Activated naive CD4-positive, alpha-beta T cell treated with Interleukin-2 at 50 U/mL for 16 hours (primary cell): ENCODE results near the gene GAK.
"Not testable (repeated sequence)": the region's sequence is repeated elsewhere in the genome, so short reads cannot be mapped to it uniquely, and the experiment has no call there.

ENCODE experiments used
- DNase-seq: peaks from one replicate; pipeline ENCODE4 v3.0.0-alpha.2; 2020

Gene GAK

GRCh38 chr4:925171-925570 lies 6.9 kb downstream of the GAK start:
- no peak for DNase-seq

DNA sequence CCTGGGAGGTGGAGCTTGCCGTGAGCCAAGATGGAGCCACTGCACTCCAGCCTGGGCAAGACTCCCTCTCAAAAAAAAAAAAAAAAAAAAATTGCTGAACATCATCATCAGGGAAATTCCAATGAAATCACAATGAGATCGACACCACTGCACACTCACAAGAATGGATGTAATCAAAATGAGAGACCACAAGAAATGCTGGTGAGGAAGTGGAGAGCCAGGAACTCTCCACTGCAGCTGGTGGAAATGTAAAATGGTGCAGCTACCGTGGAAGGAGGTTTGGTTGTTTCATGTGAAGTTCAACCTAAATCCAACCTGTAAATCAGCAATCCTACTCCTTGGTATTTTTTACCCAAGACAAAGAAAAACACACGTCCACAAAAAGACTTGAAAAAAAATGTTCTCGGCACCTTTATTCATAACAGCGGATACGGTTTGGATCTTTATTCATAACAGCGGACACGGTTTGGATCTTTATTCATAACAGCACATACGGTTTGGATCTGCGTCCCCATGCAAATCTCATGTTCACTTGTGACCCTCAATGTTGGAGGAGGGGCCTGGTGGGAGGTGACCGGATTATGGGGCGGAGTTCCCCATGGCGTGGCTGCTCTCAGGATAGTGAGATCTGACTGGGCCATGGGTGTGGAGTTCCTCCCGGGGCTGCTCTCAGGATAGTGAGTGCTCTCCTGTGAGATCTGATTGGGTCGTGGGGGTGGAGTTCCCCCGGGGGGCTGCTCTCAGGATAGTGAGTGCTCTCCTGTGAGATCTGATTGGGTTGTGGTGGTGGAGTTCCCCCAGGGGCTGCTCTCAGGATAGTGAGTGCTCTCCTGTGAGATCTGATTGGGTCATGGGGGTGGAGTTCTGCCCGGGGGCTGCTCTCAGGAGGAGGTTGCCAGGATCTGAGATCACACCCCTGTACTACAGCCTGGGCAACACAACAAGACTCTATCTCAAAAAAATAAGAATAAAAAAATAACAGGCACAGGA lies 7.7 kb downstream of the GAK start:
- DNase-seq = peak; percentile 27

DNA sequence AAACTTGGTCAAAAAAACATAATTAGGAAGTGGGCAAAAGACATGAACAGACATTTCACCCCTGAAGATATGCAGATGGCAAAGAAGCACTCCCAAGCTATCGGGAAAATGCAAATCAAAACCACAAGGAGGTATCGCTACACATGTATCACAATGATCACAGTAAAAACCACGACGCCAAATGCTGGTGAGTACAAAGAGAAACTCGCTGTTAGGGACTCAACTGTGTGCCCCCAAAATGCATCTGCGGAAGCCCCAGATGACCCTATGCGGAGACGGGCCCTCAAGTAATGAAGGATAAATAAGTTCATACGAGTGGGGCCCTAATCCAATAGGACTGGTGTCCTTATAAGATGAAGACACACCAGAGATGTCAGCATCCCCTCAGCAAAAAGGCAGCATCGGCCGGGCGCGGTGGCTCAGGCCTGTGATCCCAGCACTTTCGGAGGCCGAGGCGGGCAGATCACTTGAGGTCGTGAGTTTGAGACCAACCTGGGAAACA lies 10.2 kb downstream of the GAK start:
- no peak for DNase-seq

DNA sequence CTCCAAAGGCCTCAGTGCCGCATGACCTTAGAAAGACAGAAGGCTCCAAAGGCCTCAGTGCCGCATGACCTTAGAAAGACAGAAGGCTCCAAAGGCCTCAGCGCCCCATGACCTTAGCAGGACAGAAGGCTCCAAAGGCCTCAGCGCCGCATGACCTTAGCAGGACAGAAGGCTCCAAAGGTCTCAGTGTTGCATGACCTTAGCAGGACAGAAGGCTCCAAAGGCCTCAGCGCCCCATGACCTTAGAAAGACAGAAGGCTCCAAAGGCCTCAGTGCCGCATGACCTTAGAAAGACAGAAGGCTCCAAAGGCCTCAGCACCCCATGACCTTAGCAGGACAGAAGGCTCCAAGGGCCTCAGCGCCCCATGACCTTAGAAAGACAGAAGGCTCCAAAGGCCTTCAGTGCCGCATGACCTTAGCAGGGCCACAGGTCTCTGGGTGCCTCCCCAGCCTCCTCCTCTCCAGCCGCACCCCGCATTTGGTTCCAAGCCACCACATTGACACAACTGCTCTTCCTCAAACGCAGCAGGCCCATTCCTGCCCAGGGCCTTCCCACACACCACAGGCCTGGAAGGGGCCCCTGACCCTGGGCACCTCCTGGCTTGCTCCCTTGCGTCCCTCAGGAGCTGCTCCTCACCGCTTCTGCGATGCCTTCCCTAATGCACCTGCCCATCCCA lies 13.0 kb downstream of the GAK start:
- DNase-seq = not testable (repeated sequence)

- not testable (repeated sequence) for DNase-seq
Observed at GRCh38 chr4:918591-918990, 13.5 kb downstream of the GAK start.

DNA sequence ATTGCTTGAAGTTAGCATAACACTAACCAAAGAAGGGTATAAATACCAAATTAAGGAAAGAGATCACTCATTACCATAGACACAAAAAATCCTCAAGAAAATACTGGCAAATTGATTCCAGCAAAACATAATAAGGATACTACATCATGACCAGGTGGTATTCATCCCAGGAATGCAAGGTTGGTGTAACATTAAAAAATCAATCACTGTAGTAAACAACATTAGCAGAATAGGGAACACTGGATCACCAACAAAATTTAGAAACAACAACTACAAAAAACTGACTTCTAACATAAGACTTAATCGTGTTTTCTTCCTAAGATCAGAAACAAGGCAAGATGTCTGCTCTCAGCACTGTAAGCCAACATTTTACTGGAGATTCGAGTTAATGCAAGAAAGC lies 14.1 kb downstream of the GAK start:
- no peak for DNase-seq

DNA sequence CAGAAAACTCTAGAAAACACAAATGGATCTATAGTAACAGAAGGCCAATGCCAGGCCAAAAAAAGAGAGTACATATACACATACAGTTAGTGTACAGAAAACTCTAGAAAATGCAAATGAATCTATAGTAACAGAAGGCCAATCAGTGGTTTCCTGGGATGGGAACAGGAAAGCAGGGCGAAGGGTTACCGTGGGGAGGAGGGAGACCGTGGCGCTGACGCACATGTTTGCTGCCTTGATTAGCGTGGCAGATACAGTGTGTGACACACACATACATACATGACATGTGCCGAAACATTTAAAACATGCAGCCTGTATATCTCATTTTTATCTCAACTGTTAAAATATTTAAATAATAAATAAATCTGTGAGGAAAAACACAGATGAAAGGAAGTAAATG lies 14.7 kb downstream of the GAK start:
- no peak for DNase-seq

DNA sequence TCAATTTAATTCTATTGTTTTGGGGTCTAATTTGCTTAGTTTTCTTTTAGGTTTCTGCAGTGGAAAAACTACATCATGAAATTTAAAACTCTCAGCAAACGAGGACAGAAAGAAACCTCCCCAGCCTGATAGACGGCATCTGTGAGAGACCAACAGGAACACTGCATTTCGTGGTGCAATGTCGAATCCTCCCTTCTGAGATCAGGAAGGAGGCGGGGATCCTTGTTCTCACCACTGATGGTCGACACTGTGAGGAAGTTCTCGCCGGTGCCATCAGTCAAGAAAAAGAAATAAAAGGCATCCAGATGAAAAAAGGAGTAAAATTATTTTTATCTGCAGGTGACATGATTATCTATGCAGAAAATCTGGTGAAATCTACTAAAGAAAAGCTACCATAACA lies 16.5 kb downstream of the GAK start:
- DNase-seq = no peak

DNA sequence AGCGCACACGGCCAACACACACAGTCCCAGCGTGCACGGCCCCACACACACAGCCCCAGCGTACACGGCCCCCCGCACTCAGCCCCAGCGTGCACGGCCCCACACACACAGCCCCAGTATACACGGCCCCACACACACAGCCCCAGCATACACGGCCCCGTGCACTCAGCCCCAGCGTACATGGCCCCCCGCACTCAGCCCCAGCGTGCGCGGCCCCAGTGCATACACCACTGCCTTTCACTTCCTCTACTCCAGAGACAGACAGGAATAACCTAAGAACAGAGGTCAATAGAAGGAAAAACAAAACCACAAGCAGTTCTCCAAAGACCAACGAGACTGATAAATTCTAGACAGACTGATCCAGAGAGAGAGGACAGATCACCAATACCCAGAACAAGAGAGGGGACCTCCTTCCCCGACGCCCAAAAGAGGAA lies 17.1 kb downstream of the GAK start:
- DNase-seq = no peak

DNA sequence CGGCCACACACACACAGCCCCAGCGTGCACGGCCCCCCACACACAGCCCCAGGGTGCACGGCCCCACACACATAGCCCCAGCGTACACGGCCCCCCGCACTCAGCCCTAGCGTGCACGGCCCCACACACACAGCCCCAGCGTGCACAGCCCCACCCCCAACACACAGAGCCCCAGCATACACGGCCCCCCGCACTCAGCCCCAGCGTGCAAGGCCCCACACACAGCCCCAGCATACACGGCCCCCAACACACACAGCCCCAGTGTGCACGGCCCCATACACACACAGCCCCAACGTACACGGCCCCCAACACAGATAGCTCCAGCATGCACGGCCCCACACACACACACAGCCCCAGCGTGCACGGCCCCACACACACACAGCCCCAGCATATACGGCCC lies 17.6 kb downstream of the GAK start:
- DNase-seq = no peak

- no peak for DNase-seq
Observed at GRCh38 chr4:913280-913618, 18.9 kb downstream of the GAK start.

GRCh38 chr4:912548-913279 lies 19.4 kb downstream of the GAK start:
- no peak for DNase-seq

- DNase-seq = no peak
Observed at GRCh38 chr4:911871-912490, 20.1 kb downstream of the GAK start.

DNA sequence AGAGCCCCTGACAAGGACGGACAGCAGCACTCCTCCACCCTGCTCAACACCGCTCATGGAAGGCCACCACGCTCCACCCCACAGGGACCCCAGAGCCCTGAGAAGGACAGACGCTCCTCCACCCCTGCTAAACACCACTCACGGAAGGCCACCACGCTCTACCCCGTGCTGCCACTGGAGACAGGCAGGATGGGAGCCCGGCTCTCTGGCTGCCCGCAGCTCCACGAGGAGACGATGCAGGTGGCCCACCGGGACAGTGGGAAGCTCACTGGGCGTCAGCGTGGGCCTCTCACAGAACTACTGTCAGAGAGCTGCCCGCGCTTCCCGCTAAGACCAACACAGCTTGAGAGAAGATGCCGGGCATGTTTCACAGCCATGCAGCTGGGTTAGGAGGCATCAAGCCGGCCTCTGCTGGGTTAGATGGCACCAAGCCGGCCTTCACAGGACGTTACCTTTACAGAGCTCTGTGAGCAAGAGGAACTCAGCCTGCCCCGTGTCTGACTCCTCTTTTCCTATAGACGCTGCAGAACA lies 20.8 kb downstream of the GAK start:
- DNase-seq = no peak

DNA sequence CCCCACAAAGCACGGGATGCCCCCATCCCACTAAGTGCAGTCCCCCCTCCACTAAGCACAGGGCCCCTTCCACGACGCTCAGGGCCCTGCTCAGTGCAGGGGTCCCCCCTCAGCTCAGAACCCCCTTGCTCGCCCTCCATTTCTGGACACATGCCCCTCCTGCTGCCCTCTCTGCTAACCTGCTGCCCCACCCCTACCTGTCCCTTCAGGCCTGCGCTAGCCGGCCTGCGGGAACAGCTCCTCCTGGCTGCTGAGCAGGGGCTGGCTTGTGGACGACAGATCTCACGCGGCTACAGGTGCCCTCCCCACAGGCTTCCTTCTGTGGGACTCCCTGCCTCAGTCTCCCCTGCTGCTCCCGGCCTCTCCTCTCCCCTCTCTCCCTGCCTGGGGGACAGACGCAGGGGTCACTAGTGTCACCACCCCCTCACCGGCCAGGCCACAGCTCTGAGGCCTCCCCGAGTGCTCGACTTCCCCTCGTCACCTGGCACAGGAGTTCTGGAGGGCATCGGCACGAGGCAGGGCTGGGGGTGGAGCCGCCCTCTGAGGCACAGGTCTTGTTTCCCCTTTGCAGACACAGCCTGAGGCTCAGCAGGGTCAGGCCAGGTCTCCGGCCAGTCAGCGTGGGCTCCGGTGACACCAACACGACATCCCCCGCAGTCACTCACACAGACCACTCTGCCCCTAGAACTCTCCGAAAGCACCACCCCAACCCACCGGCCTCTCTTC lies 21.6 kb downstream of the GAK start:
- DNase-seq = no peak

GRCh38 chr4:909821-910220 lies 22.3 kb downstream of the GAK start:
- no peak for DNase-seq

DNA sequence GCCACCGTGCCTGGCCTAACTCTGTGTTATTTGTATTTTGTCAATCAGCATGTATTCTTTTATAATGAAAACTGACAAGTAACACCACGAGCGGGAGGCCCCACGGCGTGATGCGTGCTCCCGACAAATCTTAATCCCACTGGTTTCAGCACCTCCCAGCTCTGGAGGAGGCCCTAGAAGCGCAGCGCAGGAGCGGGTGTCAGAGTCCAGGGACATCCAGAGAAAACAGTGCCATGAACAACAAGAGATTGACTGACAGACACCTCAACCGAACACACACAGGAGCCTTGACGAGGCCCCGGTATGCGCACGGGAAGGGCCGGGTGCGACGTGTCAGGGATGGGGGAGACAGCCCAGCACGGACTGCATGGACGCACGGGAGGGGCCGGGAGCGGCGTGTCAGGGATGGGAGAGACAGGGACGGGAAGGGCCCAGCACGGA lies 23.0 kb downstream of the GAK start:
- DNase-seq = no peak

GRCh38 chr4:907691-908425 lies 24.3 kb downstream of the GAK start:
- DNase-seq = no peak

- no peak for DNase-seq
Observed at GRCh38 chr4:907103-907400, 25.1 kb downstream of the GAK start.

GRCh38 chr4:906339-907102 lies 25.6 kb downstream of the GAK start:
- no peak for DNase-seq
